NCI-H1092 treated with DMSO at 0.1 percent for 48 hours (cell line): ENCODE measurements around the gene PRR15.
A peak's percentile ranks its signal among the peaks of the same experiment; 100 is the strongest.
"Not testable (repeated sequence)": the region's sequence is repeated elsewhere in the genome, so short reads cannot be mapped to it uniquely, and the experiment has no call there.

ENCODE experiments used
- DNase-seq: peaks from one replicate; lab custom pipeline; 2025; lab: John Stamatoyannopoulos, UW

PRR15 gene, protein sequence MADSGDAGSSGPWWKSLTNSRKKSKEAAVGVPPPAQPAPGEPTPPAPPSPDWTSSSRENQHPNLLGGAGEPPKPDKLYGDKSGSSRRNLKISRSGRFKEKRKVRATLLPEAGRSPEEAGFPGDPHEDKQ

DNA sequence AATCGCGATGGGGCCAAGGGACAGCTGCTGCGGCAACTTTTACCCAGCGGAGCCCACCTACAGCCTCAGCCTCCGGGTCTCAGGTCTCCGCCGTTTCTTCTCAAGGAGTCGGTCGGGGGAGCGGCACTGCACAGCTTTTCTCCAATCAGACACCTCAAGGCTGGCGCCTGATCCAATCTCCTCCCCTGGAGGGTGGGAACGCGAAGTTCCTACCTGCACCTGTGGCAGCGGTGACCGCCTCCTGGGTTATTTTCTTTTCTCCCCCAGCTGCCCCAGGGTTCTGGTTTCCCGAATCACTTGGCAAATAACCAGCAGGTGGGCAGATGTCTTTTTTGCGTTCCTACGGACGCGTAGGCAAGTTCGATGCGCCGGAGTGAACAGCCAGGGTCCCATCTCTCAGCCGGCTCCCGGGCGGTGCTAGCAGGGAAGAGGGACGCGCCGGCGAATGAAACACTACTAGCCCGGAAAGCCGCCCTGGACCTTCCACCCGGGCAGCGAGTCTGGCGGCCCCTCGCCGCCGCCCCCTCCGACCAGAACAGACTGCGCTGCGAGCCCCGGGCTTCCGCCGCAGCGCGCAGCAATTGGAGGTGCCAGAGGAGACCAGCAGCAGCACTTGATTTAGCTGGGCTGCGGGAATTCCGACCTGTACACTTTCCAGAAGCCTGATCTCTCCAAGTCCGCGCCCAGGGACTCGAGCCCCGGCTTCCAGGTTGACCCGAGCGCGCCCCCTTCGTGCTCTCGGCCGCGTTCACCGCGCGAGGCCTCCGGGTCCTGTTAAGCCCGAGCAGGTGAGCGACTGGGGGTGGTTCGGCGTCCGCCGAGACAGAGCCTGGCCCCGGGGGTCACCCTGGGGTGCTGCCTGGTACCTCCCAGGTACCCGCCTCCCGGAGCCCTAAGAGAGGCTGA, at the start of gene PRR15:
PRR15 (plus strand) TSS at position 246 of the 906 bp plus-strand sequence. CDS start 2,495 bp downstream, outside the sequence.
- DNase-seq: peak; percentile 41

DNA sequence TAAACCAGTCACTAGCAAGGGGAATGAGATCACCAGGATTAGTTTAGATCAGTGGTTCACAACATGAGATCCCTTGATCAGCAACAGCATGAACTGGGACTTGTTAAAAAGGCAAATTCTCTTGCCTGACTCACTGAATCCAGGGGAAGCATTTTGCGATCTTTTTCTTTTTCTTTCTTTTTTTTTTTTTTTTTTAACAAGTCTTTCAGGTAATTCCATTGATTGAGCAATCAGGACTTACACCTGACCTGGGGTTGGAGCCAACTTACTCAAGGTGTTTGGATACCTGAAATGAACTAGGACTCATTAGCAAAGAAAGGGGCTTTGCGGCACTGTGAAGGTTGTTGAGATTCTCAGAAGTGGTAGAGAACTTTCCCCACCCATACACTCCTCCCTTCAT, 47.1 kb upstream of the PRR15 start:
- DNase-seq: no peak

DNA sequence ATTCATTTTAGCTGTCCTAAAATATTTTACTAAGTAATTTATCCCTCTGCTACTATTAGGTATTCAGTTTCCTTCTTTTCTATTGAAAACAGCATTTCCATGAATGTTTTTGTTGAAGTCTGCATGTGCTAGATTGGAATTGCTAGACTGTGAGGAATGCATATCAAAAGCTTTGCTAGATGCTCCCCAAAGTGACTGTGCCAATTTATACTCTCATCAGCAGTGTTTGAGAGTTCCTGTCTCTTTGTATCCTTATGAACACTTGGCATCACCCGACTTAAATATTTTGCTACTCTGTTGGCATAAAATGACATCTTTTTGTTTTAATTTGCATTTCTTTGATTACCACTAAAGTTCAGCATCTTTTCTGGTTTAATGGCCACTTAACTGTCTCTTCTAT, 45.0 kb upstream of the PRR15 start:
- DNase-seq: no peak

DNA sequence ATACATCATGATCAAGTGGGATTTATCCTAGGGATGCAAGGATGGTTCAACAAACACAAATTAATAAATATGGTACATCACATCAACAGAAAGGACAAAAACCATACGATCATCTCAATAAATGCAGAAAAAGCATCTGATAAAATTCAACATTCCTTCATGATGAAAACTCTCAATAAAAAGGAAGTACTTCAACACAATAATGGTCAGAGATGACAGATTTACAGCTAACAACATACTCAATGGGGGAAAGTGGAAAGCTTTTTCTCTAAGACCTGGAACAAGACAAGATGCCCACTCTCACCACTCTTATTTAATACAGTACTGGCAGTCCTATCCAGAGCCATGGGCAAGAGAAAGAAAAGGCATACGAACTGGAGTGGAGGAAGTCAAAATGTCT, 39.9 kb upstream of the PRR15 start:
- no peak for DNase-seq

DNA sequence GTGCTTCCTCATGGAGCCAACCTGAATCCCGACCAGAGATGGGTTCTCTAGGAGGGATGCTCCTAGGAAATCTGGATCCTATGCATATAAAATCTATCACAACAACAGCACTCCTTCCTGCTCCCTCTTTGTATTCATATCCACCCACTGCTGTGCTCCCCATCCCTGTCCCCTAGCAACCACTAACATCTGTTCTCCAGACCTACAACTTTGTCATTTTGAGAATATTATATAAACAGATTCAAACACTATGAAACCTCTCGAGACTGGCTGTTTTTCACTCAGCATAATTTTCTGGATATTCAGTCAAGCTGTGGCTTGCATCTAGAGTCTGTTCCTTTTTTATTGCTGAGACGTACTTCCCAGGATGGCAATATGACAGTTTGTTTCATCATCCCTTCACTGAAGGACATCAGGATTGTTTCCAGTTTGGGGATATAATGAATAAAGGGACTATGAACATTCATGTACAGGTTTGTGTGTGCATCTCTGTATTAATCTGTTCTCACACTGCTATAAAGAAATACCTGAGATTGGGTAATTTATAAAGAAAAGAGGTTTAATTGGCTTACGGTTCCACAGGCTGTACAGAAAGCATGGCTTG, 36.0 kb upstream of the PRR15 start:
- no peak for DNase-seq

DNA sequence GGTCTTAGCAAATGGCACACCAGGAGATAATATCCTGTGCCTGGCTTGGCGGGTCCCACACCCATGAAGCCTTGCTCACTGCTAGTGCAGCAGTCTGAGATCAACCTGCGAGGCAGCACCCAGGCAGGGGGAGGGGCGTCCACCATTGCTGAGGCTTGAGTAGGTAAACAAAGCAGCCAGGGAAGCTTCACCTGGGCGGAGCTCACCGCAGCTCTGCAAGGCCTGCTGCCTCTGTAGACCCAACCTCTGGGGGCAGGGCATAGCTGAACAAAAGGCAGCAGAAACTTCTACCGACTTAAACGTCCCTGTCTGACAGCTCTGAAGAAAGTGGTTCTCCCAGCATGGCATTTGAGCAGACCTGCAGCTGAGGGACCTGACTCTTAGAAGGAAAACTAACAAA, 35.1 kb upstream of the PRR15 start:
- not testable (repeated sequence) for DNase-seq

DNA sequence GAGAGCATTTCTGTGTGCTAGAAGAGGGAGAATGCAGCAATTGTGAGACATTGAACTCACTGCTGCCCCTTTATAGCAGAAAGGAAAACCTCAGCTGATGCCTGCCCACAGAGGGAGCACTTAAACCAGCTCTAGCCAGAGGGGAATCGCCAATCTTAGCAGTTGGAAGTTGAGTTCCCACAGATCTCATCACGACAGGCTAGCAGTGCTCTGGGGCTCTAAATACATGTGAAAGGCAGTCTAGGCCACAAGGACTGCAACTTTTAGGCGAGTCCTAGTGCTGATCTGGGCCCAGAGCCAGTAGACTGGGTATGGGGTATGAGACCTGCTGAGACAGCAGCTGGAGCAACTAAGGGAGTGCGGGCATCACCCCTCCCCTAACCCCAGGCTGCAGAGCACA, 25.2 kb upstream of the PRR15 start:
- no peak for DNase-seq

DNA sequence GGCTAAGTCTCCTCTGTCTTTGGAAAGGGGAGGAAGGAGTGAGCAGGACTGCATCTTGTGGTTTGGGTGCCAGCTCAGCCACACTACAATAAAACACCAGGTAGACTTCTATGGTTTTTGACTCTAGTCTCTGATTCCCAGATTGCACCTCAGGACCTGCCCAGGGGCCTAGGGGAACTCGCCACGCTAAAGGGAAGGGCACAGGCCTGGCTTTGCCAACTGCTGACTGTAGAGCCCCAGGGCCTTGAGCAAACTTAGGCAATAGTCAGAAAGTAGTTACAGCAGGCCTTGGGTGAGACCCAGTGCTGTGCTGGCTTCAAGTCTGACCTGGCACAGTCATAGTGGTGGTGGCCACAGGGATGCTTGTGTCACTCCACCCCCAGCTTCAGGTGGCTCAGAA, 24.2 kb upstream of the PRR15 start:
- DNase-seq: no peak

DNA sequence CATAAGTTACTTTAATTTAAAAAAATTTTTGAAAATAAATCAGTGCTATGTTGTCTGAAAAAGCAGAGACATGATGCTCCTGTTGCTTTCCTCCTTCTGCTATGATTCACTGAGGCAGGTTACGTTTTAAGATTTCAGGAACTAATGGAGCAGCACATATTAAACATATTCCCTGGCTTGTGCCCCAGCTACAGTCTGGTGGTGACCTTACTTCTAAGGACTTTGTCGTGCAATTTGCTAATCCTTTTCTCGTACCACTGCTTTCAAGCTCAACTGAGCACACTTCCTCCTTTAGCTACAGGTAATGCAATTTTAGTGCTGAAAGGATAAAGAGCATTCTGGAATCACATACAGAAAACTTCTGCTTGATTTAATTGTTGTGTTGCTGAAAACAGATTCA, 16.2 kb upstream of the PRR15 start:
- no peak for DNase-seq

DNA sequence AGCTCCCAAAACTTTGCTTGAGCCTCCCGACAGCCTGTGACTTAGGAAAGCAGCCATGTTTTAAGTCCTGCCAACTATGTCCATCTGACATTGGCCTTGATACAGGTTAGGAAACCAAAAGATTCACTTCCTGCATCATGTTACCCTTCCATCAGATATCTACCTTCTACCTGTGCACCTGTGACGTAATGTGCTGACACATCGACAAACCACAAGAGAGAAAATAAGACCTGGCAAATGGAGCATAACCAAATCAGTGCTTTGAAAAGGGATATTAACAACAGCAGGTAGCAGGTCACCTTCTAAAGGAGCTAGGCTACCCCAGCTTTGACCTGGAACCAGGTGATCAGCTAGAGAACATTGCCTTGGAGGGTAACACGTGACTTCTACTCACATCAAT, 14.8 kb upstream of the PRR15 start:
- DNase-seq: no peak

DNA sequence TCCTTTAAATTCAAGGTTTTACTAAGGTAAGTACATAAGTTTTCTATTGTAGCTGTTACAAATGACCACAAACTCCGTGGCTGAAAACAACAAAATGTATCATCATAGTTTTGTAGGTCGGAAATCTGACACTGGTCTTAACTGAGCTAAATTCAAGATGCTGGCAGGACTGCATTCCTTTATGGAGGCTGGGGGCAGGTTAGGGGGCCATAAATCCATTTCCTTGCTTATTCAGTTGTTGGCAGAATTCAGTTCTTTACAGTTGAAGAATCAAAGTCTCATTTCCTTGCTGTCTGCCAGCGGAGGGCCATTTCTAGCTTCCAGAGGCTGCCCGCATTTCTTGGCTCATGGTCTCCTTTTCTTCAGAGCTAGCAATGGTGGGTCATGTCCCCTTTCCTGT, 11.2 kb upstream of the PRR15 start:
- DNase-seq: no peak

DNA sequence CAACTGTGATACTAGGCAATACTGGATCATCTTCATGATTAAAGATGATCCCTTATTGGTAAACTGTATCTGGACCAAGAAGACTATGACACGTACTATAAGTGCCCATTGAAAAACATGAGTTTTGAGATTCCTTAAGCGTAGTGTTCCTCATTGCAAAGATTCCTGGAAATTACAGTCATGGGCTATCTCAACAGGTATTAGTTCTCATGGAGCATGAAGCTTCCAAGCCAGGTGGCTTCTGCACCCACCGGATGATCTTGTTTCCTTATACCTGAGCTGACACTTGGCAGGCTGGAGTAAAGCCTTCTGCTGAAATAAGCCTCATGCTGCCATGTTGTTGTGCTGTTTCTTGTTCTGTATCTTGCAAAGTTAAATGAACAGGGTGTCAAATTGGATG, 8.6 kb upstream of the PRR15 start:
- DNase-seq: no peak

DNA sequence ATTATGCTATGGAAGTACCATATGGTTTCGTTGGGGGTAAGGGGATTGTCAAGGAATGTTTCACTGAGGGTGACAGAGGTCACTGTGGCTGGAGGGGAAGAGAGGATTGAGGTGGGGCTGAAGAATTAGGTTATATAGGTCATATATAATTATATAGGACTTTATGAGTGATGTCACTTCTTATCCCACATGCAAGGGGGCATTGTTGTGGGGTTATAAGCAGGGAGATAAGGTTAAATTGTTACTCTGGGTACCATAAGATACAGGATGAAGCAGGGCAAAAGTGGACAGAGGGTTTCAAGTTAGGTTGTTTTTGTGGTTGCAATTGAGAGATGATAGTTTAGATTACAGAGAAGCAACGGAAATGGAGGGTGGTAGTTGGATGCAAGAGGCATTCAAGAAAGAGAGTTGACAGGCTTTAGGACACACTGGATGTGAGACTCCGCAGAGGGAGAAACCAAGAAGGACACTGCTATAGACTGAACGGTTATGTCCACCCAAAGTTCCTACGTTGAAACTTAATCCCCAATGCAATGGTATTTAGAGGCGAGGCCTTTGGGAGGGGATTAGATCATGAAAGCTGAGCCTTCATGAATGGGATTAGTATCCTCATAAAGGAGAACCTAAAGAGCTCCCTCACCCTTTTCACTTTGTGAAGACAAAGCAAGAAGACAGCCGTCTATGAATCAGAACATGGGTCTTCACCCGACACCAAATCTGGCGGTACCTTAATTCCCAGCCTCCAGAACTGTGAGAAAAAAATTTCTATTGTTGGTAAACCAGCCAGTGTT, 7.0 kb upstream of the PRR15 start:
- no peak for DNase-seq

DNA sequence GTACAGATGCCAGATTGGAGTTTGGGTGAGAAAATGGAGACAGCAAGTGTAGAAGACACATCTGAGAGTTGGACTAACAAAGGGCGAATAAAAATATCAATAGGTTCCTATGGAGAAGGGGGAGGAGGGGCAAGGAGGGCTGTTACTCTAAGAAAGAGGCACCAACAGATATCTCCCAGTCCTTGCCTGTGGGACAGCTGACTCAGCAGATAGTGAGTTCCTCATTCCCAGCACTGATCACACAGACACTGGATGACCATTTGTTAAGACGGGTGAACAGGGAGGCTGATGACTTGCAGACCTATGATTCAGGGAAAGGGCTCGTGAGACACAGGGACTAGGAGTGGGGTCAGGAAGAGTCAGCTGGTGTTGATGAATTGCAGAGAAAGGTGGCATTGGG, 5.7 kb upstream of the PRR15 start:
- no peak for DNase-seq

DNA sequence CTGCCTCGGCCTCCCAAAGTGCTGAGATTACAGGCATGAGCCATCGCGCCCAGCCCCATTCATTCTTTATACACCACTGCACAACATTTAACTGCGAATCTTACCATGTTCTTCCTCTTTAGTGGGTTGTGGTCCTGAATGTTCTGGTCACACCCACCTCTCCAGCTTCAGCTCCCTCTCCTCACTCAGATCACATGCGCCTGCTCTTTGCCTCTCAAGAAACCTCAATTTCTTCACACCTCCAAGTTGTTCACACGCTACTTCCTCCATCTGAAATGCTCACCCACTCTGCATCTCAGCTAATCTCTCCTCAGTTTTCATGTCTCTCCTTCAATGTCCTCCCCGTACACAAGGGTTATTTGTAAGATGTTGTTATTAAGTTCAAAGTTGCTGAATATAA, 2.4 kb upstream of the PRR15 start:
- no peak for DNase-seq

DNA sequence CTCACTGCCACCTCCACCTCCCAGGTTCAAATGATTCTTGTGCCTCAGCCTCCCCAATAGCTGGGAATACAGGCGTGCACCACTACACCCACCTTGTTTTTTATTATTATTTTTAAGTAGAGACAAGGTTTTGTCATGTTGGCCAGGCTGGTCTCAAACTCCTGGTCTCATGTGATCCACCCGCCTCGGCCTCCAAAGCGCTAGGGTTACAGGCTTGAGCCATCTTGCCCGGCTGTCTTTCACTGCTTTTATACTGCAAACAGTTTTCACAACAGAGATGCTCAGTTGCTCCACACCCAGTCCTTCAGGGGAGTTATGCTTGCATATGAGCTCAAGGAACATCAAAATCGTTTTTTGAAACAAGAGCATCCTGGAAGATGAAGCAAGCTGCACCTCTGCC, 1.3 kb upstream of the PRR15 start:
- no peak for DNase-seq

DNA sequence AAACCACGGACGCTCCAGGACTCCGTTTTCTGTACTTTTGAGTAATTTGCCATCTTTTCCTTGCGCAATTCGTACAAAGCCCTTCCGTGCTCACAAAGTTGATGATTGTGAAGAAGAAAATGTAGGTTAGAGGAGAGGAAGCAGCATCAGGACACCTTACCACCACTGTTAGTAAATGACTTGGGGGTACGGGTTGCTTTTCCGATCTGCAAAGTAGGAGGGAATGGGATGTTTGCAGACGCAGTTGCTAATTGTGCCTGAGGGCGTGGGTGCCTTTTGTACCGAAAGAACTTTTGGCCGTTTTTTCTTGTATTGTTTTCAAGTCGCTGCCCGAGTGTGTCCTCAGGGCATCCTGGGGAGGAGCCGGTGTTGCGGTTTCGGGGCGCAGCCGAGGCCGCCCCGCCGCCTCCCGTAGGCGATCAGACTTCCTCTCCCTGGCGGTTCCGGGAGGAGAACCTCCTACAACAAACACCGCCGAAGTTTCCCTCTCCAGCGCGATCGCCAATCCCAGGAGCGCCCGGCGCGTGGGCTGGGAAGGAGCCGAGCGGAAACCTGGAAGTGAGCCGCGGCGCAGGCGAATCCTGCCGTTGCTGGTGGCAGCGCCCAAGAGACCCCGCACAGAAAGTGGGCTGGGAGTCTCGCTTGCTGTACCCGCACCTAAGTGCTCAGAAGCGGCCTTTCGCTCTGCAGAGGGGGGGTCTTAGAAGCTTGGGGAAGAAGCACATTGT, 1.0 kb downstream of the PRR15 start:
- DNase-seq: no peak

DNA sequence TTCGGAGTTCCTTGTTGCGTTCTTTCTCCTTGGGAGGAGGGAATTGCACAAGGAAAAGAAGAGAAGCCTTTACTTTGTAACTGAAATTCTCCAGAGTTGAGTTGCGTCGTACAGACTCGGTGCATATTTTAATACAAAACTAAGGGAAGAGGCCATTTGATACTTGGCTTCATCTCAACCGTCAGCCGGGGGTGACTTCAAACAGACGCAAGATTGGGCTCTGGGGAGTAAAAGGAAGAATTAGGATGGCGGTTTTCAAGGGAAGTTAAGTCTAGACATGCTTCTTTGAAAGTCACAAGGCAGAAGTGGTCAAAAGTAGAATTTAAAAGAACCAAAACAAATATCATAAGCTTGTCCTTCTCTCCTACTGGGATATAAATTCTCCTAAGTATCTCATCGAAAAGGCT, 1.6 kb downstream of the PRR15 start:
- no peak for DNase-seq

DNA sequence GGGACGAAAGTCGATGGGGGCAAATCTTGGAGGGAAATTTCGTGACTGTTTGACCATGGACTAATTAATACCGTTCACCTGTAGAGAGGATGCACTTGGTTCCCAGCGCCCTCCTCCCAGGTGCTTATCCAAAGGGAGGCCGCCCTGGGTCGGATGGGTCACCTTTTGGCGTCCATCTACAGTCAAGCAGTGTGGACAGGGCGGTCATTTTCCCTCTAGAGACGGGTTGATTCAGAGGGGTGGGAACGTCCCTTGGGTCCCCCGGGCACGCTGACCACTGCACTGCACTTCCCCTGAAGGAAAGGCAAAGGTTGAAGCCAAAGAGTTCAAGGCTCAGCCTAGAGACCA, 2.0 kb downstream of the PRR15 start:
- no peak for DNase-seq

DNA sequence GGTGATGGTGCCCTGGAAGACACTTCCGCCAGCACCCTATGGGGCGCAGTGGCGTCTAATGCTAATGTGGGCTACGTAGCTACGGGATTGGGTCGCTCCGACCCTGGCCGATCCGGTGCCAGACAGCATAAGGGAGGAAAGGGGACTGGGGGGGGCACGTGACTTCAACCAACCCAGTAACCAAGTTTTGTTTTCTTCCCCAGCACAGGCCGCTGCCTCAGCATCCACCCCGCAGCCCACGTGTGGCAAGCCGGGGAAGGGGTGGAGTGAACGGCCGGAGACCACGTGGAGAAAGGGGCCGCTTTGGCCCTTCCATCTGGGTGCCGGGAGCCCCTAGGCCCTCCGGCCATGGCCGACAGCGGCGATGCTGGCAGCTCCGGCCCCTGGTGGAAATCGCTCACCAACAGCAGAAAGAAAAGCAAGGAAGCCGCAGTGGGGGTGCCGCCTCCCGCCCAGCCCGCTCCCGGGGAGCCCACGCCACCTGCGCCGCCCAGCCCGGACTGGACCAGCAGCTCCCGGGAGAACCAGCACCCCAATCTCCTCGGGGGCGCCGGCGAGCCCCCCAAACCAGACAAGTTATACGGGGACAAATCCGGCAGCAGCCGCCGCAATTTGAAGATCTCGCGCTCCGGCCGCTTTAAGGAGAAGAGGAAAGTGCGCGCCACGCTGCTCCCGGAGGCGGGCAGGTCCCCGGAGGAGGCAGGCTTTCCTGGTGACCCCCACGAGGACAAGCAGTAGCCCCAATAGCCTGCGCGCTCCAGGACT, 2.5 kb downstream of the PRR15 start:
- no peak for DNase-seq

DNA sequence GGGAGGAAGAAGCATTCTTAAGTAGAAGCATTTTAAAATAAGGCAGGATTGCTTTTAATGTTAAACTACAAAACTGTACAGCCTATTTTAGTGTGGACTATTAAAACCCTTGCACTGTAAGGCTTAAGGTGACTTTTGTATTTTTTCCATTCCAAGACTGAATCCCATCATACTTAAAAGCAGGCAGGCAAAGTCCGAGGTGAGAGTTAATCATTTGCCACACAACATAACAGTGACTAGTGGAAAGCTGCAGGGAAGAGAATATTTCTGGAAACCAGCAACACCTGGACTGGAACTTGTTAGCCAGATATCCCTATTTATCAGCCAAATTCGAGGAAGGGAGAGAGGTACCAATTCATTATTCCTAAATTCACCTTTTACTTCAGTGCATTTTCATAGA, 3.5 kb downstream of the PRR15 start:
- DNase-seq: no peak
